ENCODE data around the gene GPD2.
A peak's percentile ranks its signal among the peaks of the same experiment; 100 is the strongest.

Gene GPD2

DNA sequence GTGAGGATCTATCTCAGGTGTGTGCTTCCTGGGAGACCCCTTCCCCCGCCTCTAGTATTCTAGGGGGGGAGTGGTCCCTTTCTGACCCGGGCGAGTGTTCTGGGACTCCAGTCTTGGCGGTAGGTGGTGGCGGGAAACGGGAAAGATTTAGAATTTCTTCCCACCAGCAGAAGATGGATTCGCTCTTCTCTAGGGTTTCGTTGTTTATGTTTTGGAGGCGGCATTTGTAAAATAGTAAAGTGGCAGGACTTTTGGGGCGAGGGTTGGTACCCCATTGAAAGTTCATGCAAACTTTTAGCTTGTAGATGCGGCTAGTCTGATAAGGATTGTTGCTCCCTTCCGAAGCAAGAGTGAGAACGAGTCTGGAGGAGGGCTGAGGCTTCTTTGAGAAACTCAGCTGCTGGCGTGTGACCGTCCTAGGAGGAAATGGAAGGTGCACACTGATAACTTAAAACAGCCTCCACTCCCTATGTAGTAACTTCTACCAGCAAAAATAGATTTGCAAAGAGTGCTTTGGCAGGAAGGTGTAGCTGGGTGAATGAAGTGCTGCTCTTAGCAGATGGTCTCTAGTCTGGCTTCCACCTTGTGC, 412 bp downstream of the GPD2 start:
- DNase-seq (ENCODE audit: low spot score): peak; percentile 53

- DNase-seq (ENCODE audit: low spot score): no peak
These were observed 1.2 kb downstream of the GPD2 start for GRCh38 chr2:156437272-156437930.

DNA sequence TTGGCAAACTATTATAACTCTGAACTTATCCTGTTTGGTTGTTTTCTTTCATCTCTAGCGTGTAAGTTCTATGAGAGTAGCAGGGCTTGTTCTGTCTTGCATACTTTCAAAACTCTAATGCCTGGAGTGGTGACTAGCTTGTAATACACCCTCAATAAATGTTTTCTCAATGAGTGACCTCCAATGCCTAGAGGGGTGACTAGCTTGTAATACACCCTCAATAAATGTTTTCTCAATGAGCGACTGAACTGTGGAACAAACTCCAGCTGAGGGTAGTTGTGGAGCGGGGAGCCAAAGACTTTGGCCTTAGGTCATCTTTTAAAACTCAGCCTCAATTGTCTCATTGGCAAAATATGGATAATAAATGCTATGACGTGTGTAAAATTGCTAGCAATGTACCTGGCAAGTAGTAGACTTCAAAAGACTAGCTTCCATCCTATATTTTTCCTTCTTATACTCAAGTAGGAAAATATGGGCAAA, 1.8 kb downstream of the GPD2 start:
- no peak for DNase-seq (ENCODE audit: low spot score)

DNA sequence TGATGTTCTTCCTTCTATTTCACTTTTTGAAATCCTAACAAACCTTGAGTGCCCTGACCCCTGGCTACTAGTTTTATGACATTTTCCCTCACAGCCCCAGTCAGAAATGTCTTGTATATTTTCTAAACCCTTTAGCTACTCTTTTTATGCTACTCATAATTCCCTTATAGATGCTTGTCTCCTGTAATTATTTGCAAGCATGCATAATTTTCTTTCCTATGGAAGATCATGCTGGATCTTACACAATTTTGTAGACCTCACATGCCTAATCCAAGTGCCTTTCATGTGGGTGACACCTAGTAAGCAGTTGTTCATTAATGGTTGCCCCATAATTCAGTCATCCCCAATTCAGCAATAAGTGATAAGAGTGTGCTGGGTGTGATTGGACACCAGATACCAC, 6.9 kb downstream of the GPD2 start:
- no peak for DNase-seq (ENCODE audit: low spot score)

GRCh38 chr2:156445296-156446220, 9.4 kb downstream of the GPD2 start:
- no peak for DNase-seq (ENCODE audit: low spot score)

- DNase-seq (ENCODE audit: low spot score): no peak
These were observed 11.6 kb downstream of the GPD2 start for GRCh38 chr2:156447761-156448160.

- no peak for DNase-seq (ENCODE audit: low spot score)
These were observed 12.6 kb downstream of the GPD2 start for GRCh38 chr2:156448766-156449165.

DNA sequence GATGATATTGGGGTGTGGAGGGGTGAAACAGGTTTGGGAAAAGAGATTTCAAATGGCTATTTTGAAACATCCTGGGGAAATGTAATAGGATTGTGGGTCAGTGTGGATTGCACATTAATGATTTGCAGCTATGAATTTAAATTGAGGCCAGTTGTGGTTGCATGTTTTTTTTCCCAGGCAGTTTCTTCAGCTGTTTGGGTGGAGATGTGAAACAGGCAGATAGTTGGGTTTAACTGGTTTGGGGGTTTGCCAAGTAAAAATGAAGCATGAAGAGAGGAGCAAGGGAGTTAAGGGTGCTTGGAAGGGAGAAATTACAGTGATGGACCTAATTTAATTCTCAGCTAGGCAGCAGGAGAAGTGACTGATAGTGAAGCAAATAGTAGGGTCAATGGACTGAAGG, 16.8 kb downstream of the GPD2 start:
- no peak for DNase-seq (ENCODE audit: low spot score)

- no peak for DNase-seq (ENCODE audit: low spot score)
These were observed 19.3 kb downstream of the GPD2 start for GRCh38 chr2:156455361-156455975.

DNA sequence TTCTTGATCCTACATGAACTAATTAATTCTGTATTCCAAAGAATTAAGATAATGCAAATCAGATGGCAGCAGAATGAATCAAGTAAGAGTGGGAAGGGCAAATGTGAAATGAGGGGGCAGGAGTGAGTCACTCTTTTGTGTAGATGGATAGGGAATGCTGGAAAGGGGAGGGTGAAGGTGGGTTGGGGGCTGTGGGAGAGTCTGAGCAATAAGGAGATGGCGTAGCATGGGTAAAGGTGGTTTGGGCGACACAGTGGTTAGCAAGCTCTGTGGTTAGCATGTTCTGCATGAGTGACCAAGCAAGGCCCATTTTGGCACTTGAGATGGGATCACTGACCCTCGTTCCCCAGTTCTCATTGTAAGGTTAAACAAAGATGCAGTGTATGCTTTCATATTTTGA, 20.4 kb downstream of the GPD2 start:
- DNase-seq (ENCODE audit: low spot score): no peak

GRCh38 chr2:156457523-156458517, 21.6 kb downstream of the GPD2 start:
- DNase-seq (ENCODE audit: low spot score): peak; percentile 39

DNA sequence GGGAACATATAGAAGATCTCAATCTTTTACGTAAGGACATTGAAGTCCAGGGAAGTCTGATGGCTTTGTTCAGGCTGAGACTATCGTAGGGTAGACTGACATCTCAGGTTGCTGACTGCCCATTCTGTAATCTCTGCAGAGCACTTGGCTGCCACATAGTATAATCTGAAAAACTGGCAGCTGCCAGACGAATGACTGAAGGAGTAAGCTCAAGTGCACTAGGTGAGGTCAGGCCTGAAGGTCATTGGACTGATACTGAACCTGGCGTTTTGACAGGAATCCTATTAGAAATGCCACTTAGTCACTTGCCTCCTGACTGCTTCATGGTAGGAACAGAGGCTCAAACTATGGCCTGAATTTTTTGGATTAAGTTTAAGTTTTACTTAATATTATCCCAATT, 23.5 kb downstream of the GPD2 start:
- DNase-seq (ENCODE audit: low spot score): no peak

GRCh38 chr2:156464106-156464505, 27.9 kb downstream of the GPD2 start:
- DNase-seq (ENCODE audit: low spot score): no peak

- no peak for DNase-seq (ENCODE audit: low spot score)
These were observed 29.4 kb downstream of the GPD2 start for GRCh38 chr2:156465573-156465972.

GRCh38 chr2:156466739-156467405, 30.7 kb downstream of the GPD2 start:
- peak; percentile 27 for DNase-seq (ENCODE audit: low spot score)

DNA sequence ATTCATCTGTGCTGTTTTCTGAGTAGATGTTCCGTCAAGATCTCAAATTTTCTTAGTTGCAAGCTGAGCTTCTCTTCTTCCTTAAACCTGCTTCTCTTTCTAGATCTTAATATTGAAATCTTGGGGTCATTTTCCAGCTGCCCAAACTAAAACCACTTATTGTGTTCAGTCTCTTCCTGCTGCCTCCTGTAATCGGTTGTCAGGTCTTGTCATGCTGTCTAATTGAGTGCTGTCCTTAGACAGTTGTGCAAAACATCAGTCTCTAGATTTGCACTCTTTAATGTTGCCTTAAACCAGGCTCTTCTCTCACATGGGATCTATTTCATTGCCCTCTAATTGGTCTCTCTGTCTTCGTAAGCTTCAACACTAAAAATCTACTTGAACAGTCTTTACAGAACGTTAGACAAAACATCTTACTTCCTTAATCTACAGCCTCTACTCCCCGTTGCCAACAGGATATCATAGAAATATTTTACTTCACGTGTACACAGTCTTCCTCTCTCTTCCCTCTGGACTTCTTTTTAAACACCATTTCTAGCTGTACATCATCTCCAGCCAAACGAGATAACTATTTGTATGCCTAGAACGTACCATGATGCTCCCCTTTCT, 34.9 kb downstream of the GPD2 start:
- no peak for DNase-seq (ENCODE audit: low spot score)

- no peak for DNase-seq (ENCODE audit: low spot score)
These were observed 35.6 kb downstream of the GPD2 start for GRCh38 chr2:156471762-156472161.

GRCh38 chr2:156472686-156473085, 36.5 kb downstream of the GPD2 start:
- DNase-seq (ENCODE audit: low spot score): no peak

DNA sequence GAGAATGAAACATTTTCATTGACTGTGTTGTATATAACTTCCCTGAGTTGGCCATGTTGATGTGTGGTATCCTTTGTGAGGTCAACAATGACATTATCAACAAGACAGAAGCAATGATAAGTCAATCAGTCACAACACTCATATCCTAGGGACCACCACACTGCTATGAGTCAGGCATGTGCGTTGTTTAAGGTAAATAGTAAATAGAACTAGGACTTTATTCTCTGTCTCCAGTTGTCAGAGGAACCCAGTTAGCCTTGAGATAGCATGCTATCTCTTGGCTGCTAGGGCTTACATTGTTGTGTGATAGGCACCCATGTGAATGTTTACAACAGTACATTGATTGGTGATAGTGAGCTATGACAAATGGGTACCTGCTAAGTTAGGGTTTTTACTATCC, 37.3 kb downstream of the GPD2 start:
- DNase-seq (ENCODE audit: low spot score): no peak

GRCh38 chr2:156474401-156474800, 38.2 kb downstream of the GPD2 start:
- no peak for DNase-seq (ENCODE audit: low spot score)
